GM06990 (cell line): Measurements from ENCODE around the gene TRAP1.

Source experiments
- DNase-seq: peaks from one replicate; pipeline ENCODE4 v3.0.0-alpha.2; 2011; ENCODE audit not compliant: insufficient read length; ENCODE audit errors: extremely low read depth
- H3K27me3 ChIP-seq: replicated peaks from 2 replicates; pipeline ENCODE4 v1.6.0; 2011; ENCODE audit warnings: low read length; ENCODE audit not compliant: control insufficient read depth, insufficient read depth
- H3K36me3 ChIP-seq: 2 replicates; pipeline ENCODE4 v1.5.1; 2011; ENCODE audit warnings: low read length; ENCODE audit not compliant: control insufficient read depth, insufficient read depth
- H3K4me3 ChIP-seq: replicated peaks from 2 replicates; pipeline ENCODE4 v1.5.1; 2011; ENCODE audit warnings: low read depth, mild to moderate bottlenecking, control low read depth, low read length
- CTCF ChIP-seq: IDR thresholded peaks from 2 replicates; pipeline ENCODE4 v1.5.1; 2011; ENCODE audit warnings: low read length, control low read depth, mild to moderate bottlenecking, inconsistent platforms; ENCODE audit not compliant: insufficient read depth, poor library complexity, severe bottlenecking

The TRAP1 gene

GRCh38 chr16:3625911-3626732, 91.2 kb downstream of the TRAP1 start:
- H3K4me3 ChIP-seq: no peak overlapping the region
- H3K27me3 ChIP-seq: no peaks in the 10 kb centered on the region
- DNase-seq: peak; percentile 62
- H3K36me3 ChIP-seq: no peaks in the 10 kb centered on the region
- TF ChIP-seq CTCF: peak; percentile 19

DNA sequence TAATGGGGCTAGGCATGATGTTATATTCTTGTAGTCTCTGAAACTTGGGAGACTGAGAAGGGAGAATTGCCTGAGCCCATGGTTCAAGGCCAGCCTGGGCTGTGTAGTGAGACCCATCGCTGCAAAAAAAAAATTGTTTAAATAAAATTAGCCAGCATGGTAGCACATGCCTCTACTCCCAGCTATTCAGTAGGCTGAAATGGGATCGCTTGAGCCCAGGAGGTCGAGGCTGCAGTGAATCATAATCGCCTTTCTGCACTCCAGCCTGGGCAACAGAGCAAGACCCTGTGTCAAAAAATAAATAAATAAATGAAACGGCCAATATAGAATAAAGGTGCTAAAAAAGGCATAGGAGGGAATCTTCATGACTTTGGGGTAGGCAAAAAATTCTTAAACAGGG, 92.0 kb downstream of the TRAP1 start:
- no peaks in the 10 kb centered on the region for H3K36me3 ChIP-seq
- TF ChIP-seq CTCF: no peak
- H3K4me3 ChIP-seq: no peak overlapping the region
- DNase-seq: no peak
- no peaks in the 10 kb centered on the region for H3K27me3 ChIP-seq

DNA sequence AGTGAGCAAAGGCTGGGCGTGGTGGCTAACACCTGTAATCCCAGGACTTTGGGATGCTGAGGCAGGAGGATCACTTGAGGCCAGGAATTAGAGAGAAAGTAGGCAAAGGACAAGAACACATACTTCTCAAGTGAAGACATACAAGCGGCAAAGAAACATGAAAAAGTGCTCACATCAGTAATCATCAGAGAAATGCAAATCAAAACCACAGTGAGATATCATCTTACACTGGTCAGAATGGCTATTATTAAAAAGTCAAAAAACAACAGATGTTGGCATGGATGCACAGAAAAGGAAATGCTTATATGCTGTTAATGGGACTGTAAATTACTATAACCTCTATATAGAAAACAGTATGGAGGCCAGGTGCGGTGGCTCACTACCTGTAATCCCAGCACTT, 93.7 kb downstream of the TRAP1 start:
- H3K36me3 ChIP-seq: no peaks in the 10 kb centered on the region
- H3K27me3 ChIP-seq: no peaks in the 10 kb centered on the region
- H3K4me3 ChIP-seq: 0 out of 2 replicates have a peak overlapping the region, but pooled peaks have one; percentile 18
- no peak for TF ChIP-seq CTCF
- no peak for DNase-seq

GRCh38 chr16:3618769-3619141, 98.6 kb downstream of the TRAP1 start:
- no peak for DNase-seq
- no peak for TF ChIP-seq CTCF
- H3K4me3 ChIP-seq: no peak overlapping the region

DNA sequence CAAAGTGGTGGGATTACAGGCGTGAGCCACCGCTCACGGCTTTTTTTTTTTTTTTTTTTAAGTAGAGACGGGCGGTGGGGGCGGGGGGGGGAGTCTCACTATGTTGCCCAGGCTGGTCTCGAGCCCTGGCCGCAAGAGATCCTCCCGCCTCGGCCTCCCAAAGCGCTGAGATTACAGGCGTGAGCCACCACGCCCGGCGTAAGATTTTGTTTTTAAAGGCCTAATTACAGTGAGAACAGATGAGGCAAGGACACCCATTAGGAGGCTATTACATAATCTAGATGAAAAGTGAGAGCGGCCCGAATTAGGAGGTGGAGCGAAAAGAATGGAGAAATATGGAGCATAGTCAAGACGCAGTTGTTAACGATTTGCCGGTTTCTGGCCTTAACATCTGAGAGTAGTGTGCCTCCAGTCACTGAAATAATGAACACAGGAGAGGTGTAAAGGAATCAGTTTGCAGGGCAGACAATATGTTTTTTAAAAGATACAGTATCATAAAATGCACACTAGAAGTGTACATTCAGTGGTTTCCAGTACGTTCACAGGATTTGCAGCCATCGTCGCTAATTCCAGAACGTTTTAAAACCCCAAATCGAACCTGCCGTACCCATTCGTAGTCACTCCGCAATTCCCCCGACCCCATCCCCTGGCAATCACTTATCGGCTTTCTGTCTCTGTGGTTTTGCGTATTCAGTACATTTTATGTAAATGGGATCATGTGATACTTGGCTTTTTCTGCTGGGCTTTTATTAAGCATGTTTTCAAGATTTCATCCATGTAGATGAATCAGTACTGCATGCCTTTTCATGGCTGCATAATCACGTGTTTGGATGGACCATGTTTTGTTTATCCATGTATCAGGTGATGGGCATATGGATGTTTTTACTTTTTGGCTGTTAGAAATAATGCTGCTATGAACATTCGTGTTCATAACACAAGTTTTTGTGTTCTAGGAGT, 104.5 kb downstream of the TRAP1 start:
- Histone ChIP-seq H3K27me3 (no peaks in the 10 kb centered on the region), H3K36me3 (peaks cover 1% of the 10 kb centered on the region), H3K4me3 (peak overlapping the region; percentile 99)
- no peak for TF ChIP-seq CTCF
- DNase-seq: no peak

More at GRCh38 chr16:3618769-3619141, 98.6 kb downstream of the TRAP1 start:
- Histone ChIP-seq H3K27me3 (no peaks in the 10 kb centered on the region), H3K36me3 (peaks cover 1% of the 10 kb centered on the region)
